HG03045 (cell line): ENCODE results near the gene NDUFA6.
"Not testable (repeated sequence)": the region's sequence is repeated elsewhere in the genome, so short reads cannot be mapped to it uniquely, and the experiment has no call there.

ENCODE experiments used
- ATAC-seq: cut with Tn5 transposase; IDR thresholded peaks from one replicate; pipeline ENCODE4 v1.9.1; 2021; ENCODE audit warnings: mild to moderate bottlenecking, moderate library complexity; ENCODE audit not compliant: unreplicated experiment

Gene NDUFA6

GRCh38 chr22:42072606-42073330 lies 17.8 kb downstream of the NDUFA6 start:
- ATAC-seq, result no peak

DNA sequence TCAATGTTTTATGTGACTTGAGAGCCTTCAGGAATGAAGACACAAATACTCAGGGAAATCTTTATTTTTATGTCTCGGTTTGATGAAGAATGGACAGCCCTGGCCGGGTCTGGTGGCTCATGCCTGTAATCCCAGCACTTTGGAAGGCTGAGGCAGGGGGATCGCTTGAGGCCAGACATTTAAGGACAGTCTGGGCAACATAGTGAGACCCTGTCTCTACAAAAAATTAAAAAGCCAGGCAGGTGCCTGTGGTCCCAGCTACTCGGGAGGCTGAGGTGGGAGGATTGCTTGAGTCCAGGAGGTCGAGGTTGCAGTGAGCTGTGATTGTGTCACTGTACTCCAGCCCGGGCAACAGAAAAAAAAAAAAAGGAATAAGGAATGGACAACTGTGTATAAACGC lies 19.1 kb downstream of the NDUFA6 start:
- ATAC-seq, result not testable (repeated sequence)

DNA sequence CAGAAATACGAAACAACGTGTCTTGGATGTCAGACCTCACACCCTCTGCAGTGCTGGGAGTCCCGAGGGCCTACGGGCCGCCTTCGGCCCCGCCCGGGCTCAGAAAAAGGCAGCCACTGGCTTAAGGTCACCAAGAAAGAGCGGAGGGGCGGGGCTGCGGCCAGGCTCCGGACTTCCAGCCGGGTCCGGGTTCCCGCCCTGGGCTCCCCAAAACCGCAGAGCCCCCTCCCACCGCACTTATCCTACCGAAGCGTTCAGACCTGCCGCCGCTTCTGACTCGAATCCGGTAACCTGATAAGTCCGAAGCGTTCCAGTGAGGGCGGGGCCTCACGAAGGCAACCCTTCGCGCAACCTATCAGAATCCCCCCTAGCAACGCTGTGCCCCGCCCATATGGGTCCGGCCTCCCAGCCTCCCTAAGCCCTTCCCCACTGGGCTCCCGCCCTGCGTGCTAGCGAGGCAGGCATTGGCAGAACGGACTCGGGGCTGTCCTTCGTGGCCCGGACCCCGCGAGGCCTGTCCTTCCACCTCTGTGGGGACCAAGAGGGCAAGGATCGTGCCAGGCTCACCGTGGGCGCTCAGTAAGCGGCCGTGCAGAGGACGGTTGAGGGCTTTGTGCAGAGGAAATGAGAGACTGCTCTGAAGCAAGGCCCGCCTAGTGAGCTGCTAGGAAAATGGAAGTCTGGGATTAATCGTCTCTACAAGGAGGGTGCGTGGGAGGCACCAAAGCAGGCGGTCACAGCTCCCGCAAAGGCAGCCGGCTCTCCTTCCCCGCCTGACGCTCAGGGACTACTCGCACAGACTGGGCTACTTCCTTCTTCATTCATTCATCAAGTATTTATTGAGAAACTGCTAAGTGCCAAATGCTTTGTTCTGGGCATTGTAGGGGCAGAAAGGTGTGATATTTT lies 19.8 kb downstream of the NDUFA6 start, which contains the start of gene NAGA:
TSS of gene NAGA (minus strand) at position 296 of the 906 bp plus-strand sequence. CDS start 515 bp downstream, outside the sequence.
- ATAC-seq, result peak; percentile 92

DNA sequence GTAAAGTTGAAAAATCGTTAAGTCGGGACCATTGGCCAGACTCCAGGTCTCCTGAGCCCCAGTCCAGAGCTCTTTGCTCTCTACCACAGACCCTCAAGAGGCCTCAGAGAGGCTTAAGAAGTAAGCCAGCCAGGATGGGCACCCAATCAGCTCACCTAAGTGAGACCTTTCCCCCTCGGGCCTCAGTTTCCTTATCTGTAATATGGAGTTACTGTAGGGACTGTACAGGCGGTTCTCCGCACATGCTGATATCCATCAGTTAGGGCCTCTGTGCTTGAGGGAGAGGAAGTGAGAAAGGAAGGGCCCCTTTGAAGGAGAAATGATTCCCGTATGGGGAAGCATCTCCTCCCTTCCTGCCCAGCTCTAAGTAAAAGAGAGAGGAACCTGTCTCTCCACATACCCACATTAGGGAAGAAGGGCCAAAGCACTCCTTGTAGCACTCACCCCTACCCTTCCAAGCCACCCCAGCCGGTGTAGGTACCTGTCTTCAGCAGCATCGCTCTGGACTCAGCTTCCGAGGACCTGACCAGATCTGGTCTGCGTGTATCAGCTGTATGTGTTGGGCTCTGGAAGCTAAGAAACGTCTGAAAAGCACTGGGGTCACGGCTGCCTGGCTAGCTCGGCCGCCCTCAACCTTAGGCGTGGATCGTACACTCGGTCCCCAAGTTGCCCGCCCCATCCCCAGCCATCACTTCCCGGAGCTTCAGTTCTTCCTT lies 20.6 kb downstream of the NDUFA6 start:
- ATAC-seq, result peak; percentile 15

DNA sequence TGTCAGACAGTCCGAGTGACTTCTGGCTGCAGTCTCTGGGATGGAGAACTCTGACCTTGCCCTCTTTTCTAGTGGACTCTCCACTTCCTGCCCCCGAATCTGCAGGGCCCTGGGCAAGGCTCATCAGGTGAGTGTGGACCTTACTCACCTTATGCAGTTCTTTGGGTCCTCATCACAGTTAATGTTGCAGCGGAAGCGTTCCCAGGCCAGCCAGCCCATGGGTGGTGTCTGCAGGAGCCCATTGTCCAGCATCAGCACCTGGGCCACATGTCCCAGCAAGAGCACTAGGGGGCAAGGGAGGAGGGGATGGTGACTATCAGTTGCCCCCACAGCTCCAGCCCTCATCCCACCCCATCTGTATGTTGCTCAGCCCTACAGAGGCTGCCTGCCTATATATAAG lies 22.3 kb downstream of the NDUFA6 start:
- ATAC-seq, result no peak

- no peak for ATAC-seq
Measured at GRCh38 chr22:42067671-42068251, 22.8 kb downstream of the NDUFA6 start.

DNA sequence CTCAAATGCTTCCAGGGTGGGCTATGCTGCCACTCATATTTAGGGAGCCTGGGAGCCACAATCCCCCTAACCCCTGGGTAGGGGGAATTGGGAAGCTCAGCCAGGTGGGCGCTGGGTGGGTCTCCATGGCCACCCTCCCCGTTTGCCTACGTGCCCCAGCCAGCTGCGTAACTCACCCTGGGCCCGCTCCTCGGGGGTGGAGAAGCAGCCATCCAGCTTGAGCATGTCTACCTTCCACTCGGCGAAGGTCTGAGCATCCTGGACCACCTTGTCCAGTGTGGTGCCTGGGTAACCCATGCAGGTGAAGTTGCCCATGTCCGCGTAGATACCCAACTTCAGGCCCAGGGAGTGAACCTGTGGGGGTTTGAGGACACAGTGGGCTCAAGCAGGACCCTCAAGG lies 23.6 kb downstream of the NDUFA6 start:
- no peak for ATAC-seq

GRCh38 chr22:42066126-42066761 lies 24.3 kb downstream of the NDUFA6 start:
- no peak for ATAC-seq

GRCh38 chr22:42065438-42066125 lies 25.0 kb downstream of the NDUFA6 start:
- ATAC-seq, result no peak

GRCh38 chr22:42064629-42065028 lies 25.9 kb downstream of the NDUFA6 start:
- no peak for ATAC-seq

DNA sequence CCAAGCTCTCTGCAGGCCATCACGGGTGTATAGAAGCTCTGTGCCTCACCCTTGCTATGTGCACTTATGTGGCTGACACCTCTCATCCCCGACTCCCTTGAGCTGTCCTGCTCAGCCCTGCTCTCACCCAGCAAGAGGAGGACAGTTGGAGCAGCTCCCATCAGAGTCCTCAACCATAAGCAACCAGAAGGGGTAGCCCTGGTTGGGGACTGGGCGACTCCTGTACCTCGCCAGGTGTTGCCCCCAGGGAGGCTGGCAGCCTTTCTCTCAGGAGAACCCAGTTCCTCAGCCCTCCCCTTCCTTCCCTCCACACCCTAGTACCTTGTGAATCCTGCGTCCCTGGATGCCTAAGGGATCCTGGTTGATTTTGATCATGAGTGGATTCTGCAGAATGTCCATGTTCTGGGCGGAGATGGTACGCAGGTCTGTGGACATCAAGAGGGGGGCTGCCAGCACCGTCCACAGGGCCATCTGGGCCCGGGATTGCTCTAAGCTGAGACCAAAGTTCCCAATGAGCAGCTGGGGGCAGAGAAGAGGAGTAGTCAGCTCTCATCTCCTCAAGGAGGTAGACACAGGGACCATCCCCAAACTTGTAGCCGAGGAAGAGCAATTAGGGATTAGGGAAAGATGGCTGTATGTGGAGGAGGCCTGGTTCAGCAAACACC lies 27.9 kb downstream of the NDUFA6 start:
- no peak for ATAC-seq

GRCh38 chr22:42061041-42061440 lies 29.5 kb downstream of the NDUFA6 start:
- no peak for ATAC-seq

GRCh38 chr22:42060489-42060888 lies 30.1 kb downstream of the NDUFA6 start:
- no peak for ATAC-seq

GRCh38 chr22:42056757-42057511 lies 33.6 kb downstream of the NDUFA6 start:
- no peak for ATAC-seq

DNA sequence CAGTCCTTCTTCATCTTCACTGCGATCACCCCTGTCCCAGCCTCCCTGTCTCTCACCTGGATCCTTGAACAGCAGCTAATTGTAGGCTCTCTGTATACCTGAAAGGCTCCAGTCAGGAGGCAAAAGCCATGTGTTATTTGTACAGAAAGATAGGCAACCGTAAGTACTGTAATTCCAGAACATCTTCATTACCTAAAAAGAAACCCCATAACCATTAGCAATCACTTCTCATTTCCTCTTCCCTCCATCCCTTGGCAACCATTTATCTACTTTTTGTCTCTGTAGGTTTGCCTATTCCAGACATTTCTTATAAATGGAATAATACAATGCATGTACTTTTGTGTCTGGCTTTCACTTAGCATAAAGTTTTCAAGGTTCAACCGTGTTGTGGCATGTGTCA lies 37.8 kb downstream of the NDUFA6 start:
- no peak for ATAC-seq

- no peak for ATAC-seq
Measured at GRCh38 chr22:42050641-42051180, 39.9 kb downstream of the NDUFA6 start.

DNA sequence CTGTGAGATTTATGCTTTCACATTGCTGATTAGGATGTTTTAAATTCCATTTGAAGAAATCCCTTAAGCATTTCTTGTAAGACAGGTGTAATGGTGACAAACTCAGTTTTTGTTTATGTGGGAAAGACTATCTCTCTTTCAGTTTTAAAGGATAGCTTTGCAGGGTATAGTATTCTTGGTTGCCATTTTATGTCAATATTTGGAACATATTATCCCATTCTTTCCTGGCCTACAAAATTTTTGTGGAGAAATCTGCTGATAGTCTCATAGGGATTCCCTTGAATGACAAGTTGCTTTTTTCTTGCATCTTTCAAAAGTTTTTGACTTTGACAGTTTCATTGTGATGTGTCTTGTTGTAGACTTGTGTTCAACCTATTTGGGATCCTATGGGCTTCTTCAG lies 48.8 kb downstream of the NDUFA6 start:
- no peak for ATAC-seq

DNA sequence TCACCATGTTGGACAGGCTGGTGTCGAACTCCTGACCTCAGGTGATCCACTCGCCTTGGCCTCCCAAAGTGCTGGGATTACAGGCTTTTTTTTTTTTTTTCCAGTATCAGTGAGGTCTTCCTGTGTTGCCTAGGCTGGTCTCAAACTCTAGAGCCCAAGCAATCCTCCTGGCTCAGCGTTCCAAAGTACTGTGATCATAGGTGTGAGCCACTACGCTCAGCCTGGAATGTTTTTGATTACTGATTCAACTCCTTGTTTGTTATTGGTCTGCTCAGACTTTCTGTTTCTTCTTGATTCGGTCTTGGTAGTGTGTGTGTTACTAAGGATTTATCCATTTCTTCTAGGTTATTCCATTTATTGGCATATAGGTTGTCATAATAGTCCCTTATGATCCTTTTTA lies 51.3 kb downstream of the NDUFA6 start:
- no peak for ATAC-seq
